GM12878 (cell line): Measurements from ENCODE around the gene ITGA3. TPM values are rescaled to one million over a fixed set of nuclear protein-coding genes. Genes with fewer than 3 reads are reported as not detected.

Experiments
- CHD1 ChIP-seq: IDR thresholded peaks from 2 replicates; pipeline ENCODE4 v1.6.1; 2012; ENCODE audit warnings: low read depth, low read length, improper control_type of control experiment
- E2F4 ChIP-seq: IDR thresholded peaks from 2 replicates; pipeline ENCODE4 v1.6.1; 2012; ENCODE audit warnings: low read depth, low read length, improper control_type of control experiment
- GATAD2B ChIP-seq: fragments of 450-650 bp; conservative IDR thresholded peaks from 2 replicates; pipeline ENCODE4 v1.6.1; 2017; ENCODE audit warnings: low read depth, mild to moderate bottlenecking, moderate library complexity
- HDAC6 ChIP-seq: fragments of 200-600 bp; sonication (generic); IDR thresholded peaks from one replicate; pipeline ENCODE4 v1.8.0; 2017; ENCODE audit warnings: antibody characterized with exemption; ENCODE audit not compliant: unreplicated experiment
- MAX ChIP-seq: IDR thresholded peaks from 2 replicates; pipeline ENCODE4 v1.6.1; 2012; ENCODE audit warnings: low read depth, low read length, improper control_type of control experiment
- MTA2 ChIP-seq: fragments of 450-650 bp; IDR thresholded peaks from 2 replicates; pipeline ENCODE4 v1.6.1; 2016; ENCODE audit warnings: low read depth, mild to moderate bottlenecking, moderate library complexity
- NR2F1 ChIP-seq: fragments of 450-650 bp; conservative IDR thresholded peaks from 2 replicates; pipeline ENCODE4 v1.6.1; 2017; ENCODE audit warnings: mild to moderate bottlenecking
- POLR2AphosphoS2 ChIP-seq: IDR thresholded peaks from 2 replicates; pipeline ENCODE4 v1.6.1; 2011; ENCODE audit warnings: low read depth, mild to moderate bottlenecking, low read length, improper control_type of control experiment, moderate library complexity
- RBBP5 ChIP-seq: fragments of 200-600 bp; sonication (generic); conservative IDR thresholded peaks from 2 replicates; pipeline ENCODE4 v1.6.1; 2016
- SUPT20H ChIP-seq: IDR thresholded peaks from 2 replicates; pipeline ENCODE4 v1.6.1; 2011; ENCODE audit warnings: low read depth, mild to moderate bottlenecking, low read length, moderate library complexity, borderline replicate concordance; ENCODE audit not compliant: control insufficient read depth
- ZNF217 ChIP-seq: fragments of 450-650 bp; IDR thresholded peaks from 2 replicates; pipeline ENCODE4 v1.6.1; 2017; ENCODE audit warnings: antibody characterized with exemption, mild to moderate bottlenecking
- ZNF24 ChIP-seq: fragments of 450-650 bp; IDR thresholded peaks from 2 replicates; pipeline ENCODE4 v1.6.1; 2017; ENCODE audit warnings: antibody characterized with exemption, mild to moderate bottlenecking
- polyA plus RNA-seq, 11 experiments: library from polyadenylated mRNA; depleted of rRNA in 4 of 11; unstranded in 6 of 11; stranded (reverse) in 5 of 11; fragments of >200 nt; fragmentation: Nextera tagmentation in 4 of 11; fragmentation: Illumina TruSeq in 1 of 11; extraction: Ambion mirVana in 4 of 11; extraction: Trizol in 1 of 11; gene quantifications; 1 replicate in 1 of 11; 2 replicates in 10 of 11; pipeline versions ENCODE4 v1.2.1 to v1.2.3, GENCODE V29; 2011 to 2016; ENCODE audit warnings: inconsistent platforms in 2 of 11, missing spikeins in 2 of 11, low read depth in 1 of 11
- total RNA-seq, 4 experiments: library from RNA; depleted of rRNA in 3 of 4; stranded (reverse); fragments of >200 nt in 3 of 4; fragmentation: Illumina TruSeq in 1 of 4; extraction: Trizol in 1 of 4; gene quantifications; 2 replicates each; pipeline versions ENCODE4 v1.2.1 to v1.2.3, GENCODE V29; 2013 to 2021
- TF ChIP-seq, protein P1 (sequence below): fragments of 450-650 bp; IDR thresholded peaks from 2 replicates; pipeline ENCODE4 v1.6.1; 2017; ENCODE audit warnings: mild to moderate bottlenecking, moderate library complexity
- TF ChIP-seq, protein P2 (sequence below): fragments of 150-350 bp; IDR thresholded peaks from 2 replicates; pipeline ENCODE4 v1.6.1; 2016; ENCODE audit warnings: low read depth, low read length
- TF ChIP-seq, protein P3 (sequence below): fragments of 450-650 bp; conservative IDR thresholded peaks from 2 replicates; pipeline ENCODE4 v1.6.1; 2017; ENCODE audit warnings: mild to moderate bottlenecking, moderate library complexity
- TF ChIP-seq, protein P4 (sequence below): fragments of 450-650 bp; IDR thresholded peaks from 2 replicates; pipeline ENCODE4 v1.6.1; 2017; ENCODE audit warnings: borderline replicate concordance

The ITGA3 gene
- total and polyA plus RNA-seq, 10 of the 15 experiments (the other 5 are each of a cell fraction or from before 2014, with no cell fraction given), result 0.29 to 13.4 (median 6.6) TPM

DNA sequence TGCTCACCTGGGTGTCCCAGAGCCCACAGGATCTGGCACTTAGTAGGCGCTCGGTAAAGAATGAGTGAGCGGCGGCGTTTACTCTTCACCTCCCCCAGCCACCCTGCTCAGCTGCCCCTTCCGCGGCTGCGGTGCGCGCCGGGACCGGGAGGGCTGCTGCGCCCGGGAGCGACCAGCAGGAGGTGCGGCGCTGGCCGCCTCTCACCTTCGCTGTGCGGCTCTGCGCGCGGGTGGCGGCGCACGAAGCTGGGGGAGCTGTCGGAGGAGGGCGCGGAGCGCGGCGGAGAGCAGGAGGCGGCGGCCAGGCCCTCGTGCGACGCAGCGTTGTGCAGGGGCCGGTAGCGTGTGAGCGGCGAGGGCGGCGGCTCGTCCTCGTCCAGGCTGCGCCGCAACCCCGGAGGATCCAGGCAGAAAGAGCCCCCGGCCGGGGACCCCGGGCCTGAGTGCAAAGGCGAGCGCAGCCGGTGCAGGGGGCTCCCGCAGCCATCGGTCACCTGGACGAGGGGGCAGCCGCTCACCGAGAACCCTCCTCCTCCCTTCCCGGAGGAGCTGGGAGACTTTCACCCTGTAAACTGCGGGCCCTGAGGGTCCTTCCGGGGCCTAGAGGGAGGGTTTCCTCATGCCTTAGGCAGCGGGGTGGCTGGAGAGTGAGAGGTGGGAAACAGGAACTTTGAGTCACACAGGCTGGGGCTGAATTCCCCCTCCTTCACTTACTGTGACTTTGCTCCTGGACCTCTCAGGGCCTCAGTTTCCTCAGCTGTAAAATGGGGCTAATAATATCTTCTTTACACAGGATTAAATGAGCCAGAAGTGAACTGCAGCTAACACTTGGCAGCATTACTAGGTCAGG, 61.5 kb downstream of the ITGA3 start (continued):
- no peak for TF ChIP-seq MTA2
- TF ChIP-seq, protein P1, sequence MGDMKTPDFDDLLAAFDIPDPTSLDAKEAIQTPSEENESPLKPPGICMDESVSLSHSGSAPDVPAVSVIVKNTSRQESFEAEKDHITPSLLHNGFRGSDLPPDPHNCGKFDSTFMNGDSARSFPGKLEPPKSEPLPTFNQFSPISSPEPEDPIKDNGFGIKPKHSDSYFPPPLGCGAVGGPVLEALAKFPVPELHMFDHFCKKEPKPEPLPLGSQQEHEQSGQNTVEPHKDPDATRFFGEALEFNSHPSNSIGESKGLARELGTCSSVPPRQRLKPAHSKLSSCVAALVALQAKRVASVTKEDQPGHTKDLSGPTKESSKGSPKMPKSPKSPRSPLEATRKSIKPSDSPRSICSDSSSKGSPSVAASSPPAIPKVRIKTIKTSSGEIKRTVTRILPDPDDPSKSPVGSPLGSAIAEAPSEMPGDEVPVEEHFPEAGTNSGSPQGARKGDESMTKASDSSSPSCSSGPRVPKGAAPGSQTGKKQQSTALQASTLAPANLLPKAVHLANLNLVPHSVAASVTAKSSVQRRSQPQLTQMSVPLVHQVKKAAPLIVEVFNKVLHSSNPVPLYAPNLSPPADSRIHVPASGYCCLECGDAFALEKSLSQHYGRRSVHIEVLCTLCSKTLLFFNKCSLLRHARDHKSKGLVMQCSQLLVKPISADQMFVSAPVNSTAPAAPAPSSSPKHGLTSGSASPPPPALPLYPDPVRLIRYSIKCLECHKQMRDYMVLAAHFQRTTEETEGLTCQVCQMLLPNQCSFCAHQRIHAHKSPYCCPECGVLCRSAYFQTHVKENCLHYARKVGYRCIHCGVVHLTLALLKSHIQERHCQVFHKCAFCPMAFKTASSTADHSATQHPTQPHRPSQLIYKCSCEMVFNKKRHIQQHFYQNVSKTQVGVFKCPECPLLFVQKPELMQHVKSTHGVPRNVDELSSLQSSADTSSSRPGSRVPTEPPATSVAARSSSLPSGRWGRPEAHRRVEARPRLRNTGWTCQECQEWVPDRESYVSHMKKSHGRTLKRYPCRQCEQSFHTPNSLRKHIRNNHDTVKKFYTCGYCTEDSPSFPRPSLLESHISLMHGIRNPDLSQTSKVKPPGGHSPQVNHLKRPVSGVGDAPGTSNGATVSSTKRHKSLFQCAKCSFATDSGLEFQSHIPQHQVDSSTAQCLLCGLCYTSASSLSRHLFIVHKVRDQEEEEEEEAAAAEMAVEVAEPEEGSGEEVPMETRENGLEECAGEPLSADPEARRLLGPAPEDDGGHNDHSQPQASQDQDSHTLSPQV, result 0 out of 2 replicates have a peak, but pooled peaks have one; percentile 44
- TF ChIP-seq NR2F1, result 0 out of 2 replicates have a peak, but pooled peaks have one; percentile 24
- TF ChIP-seq CHD1, result no peak
- TF ChIP-seq, protein P2, sequence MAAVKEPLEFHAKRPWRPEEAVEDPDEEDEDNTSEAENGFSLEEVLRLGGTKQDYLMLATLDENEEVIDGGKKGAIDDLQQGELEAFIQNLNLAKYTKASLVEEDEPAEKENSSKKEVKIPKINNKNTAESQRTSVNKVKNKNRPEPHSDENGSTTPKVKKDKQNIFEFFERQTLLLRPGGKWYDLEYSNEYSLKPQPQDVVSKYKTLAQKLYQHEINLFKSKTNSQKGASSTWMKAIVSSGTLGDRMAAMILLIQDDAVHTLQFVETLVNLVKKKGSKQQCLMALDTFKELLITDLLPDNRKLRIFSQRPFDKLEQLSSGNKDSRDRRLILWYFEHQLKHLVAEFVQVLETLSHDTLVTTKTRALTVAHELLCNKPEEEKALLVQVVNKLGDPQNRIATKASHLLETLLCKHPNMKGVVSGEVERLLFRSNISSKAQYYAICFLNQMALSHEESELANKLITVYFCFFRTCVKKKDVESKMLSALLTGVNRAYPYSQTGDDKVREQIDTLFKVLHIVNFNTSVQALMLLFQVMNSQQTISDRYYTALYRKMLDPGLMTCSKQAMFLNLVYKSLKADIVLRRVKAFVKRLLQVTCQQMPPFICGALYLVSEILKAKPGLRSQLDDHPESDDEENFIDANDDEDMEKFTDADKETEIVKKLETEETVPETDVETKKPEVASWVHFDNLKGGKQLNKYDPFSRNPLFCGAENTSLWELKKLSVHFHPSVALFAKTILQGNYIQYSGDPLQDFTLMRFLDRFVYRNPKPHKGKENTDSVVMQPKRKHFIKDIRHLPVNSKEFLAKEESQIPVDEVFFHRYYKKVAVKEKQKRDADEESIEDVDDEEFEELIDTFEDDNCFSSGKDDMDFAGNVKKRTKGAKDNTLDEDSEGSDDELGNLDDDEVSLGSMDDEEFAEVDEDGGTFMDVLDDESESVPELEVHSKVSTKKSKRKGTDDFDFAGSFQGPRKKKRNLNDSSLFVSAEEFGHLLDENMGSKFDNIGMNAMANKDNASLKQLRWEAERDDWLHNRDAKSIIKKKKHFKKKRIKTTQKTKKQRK, result no peak
- no peak for TF ChIP-seq RBBP5
- peak; percentile 37; the same call in 1 of the 2 replicates for TF ChIP-seq ZNF217
- TF ChIP-seq E2F4, result no peak
- TF ChIP-seq HDAC6, result peak; percentile 65
- no peak for TF ChIP-seq MAX
- no peak for TF ChIP-seq ZNF24
- TF ChIP-seq, protein P3, sequence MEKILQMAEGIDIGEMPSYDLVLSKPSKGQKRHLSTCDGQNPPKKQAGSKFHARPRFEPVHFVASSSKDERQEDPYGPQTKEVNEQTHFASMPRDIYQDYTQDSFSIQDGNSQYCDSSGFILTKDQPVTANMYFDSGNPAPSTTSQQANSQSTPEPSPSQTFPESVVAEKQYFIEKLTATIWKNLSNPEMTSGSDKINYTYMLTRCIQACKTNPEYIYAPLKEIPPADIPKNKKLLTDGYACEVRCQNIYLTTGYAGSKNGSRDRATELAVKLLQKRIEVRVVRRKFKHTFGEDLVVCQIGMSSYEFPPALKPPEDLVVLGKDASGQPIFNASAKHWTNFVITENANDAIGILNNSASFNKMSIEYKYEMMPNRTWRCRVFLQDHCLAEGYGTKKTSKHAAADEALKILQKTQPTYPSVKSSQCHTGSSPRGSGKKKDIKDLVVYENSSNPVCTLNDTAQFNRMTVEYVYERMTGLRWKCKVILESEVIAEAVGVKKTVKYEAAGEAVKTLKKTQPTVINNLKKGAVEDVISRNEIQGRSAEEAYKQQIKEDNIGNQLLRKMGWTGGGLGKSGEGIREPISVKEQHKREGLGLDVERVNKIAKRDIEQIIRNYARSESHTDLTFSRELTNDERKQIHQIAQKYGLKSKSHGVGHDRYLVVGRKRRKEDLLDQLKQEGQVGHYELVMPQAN, result no peak
- TF ChIP-seq, protein P4, sequence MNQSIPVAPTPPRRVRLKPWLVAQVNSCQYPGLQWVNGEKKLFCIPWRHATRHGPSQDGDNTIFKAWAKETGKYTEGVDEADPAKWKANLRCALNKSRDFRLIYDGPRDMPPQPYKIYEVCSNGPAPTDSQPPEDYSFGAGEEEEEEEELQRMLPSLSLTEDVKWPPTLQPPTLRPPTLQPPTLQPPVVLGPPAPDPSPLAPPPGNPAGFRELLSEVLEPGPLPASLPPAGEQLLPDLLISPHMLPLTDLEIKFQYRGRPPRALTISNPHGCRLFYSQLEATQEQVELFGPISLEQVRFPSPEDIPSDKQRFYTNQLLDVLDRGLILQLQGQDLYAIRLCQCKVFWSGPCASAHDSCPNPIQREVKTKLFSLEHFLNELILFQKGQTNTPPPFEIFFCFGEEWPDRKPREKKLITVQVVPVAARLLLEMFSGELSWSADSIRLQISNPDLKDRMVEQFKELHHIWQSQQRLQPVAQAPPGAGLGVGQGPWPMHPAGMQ, result no peak
- TF ChIP-seq POLR2AphosphoS2, result no peak
- TF ChIP-seq SUPT20H, result no peak
- TF ChIP-seq GATAD2B, result peak; percentile 67; the same call in 1 of the 2 replicates
